ENCODE results near the gene DNASE1L3.
"Not testable (repeated sequence)": the region's sequence is repeated elsewhere in the genome, so short reads cannot be mapped to it uniquely, and the experiment has no call there.

Gene DNASE1L3

GRCh38 chr3:58243976-58244585, 33.3 kb upstream of the DNASE1L3 start:
- in situ Hi-C loops (cut with HindIII; ENCODE audit: low pct_ligation_motif_present, low sequenced_read_pairs): no loop called here
- TF ChIP-seq, protein P1, sequence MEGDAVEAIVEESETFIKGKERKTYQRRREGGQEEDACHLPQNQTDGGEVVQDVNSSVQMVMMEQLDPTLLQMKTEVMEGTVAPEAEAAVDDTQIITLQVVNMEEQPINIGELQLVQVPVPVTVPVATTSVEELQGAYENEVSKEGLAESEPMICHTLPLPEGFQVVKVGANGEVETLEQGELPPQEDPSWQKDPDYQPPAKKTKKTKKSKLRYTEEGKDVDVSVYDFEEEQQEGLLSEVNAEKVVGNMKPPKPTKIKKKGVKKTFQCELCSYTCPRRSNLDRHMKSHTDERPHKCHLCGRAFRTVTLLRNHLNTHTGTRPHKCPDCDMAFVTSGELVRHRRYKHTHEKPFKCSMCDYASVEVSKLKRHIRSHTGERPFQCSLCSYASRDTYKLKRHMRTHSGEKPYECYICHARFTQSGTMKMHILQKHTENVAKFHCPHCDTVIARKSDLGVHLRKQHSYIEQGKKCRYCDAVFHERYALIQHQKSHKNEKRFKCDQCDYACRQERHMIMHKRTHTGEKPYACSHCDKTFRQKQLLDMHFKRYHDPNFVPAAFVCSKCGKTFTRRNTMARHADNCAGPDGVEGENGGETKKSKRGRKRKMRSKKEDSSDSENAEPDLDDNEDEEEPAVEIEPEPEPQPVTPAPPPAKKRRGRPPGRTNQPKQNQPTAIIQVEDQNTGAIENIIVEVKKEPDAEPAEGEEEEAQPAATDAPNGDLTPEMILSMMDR (IDR thresholded peaks at IDR 0.05; ENCODE audit: low read depth, low read length, missing control alignments): no peak

GRCh38 chr3:58242860-58243259, 32.1 kb upstream of the DNASE1L3 start:
- H3K27ac ChIP-seq; H3K27me3 ChIP-seq (replicated peaks); H3K36me3 ChIP-seq (replicated peaks); in situ Hi-C loops (cut with HindIII; ENCODE audit: low pct_ligation_motif_present, low sequenced_read_pairs); DNase-seq; H3K4me3 ChIP-seq (ENCODE audit: low read depth, low read length): not testable (repeated sequence)

More at GRCh38 chr3:58243976-58244585, 33.3 kb upstream of the DNASE1L3 start:
- H3K4me3 ChIP-seq (ENCODE audit: low read depth, low read length): no peak overlapping the region
- H3K36me3 ChIP-seq (replicated peaks): no peaks in the 10 kb centered on the region
- no peak for DNase-seq
- no peak overlapping the region for H3K27ac ChIP-seq
- H3K27me3 ChIP-seq (replicated peaks): no peaks in the 10 kb centered on the region

GRCh38 chr3:58242340-58242739, 31.6 kb upstream of the DNASE1L3 start:
- Histone ChIP-seq H3K27ac (no peak overlapping the region), H3K4me3 (ENCODE audit: low read depth, low read length) (no peak overlapping the region), H3K36me3 (replicated peaks) (no peaks in the 10 kb centered on the region), H3K27me3 (replicated peaks) (no peaks in the 10 kb centered on the region)
- no peak for DNase-seq
- TF ChIP-seq, protein P1 (IDR thresholded peaks at IDR 0.05; ENCODE audit: low read depth, low read length, missing control alignments): no peak
- in situ Hi-C loops (cut with HindIII; ENCODE audit: low pct_ligation_motif_present, low sequenced_read_pairs): no loop called here

DNA sequence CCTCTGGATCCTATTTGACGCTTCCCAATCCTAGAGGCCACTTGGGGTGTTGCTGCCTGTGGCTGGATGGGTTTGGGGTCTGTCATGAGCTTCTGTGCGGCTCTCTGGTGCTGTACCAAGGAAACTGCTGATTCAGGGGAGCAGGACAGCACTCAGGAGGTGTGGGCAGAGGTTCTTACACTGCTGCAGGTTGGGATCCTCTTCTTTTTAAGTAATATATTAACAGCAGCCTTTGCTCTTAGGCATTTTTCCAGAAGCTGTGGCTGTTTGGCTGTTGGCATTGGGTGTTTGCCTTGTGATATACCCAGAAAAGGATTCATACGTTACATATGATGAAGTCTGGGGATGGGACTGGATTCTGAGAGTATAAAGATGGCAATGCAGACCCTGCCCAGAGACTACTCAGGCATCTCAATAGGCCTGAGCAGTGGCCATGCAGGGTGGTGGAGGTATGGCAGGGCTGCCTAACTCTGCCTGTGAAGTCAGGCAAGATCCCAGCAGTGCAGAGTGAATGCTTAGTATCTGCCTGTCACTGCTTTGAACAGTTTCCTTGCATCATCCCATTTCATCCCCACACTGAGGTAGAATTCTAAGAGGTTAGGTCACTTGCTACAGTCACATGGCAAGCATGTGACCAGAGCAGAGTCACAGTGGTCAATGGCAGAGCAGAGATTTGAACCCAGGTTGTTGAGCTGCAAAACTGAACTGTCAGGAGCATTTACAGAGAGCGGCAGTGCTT, 30.7 kb upstream of the DNASE1L3 start:
- no peak overlapping the region for H3K27ac ChIP-seq
- no peaks in the 10 kb centered on the region for H3K27me3 ChIP-seq (replicated peaks)
- in situ Hi-C loops (cut with HindIII; ENCODE audit: low pct_ligation_motif_present, low sequenced_read_pairs): no loop called here

GRCh38 chr3:58238830-58239229, 28.1 kb upstream of the DNASE1L3 start:
- Histone ChIP-seq H3K36me3 (replicated peaks) (no peaks in the 10 kb centered on the region), H3K4me3 (ENCODE audit: low read depth, low read length) (no peak overlapping the region), H3K27ac (no peak overlapping the region), H3K27me3 (replicated peaks) (no peaks in the 10 kb centered on the region)
- no peak for DNase-seq
- TF ChIP-seq, protein P1 (IDR thresholded peaks at IDR 0.05; ENCODE audit: low read depth, low read length, missing control alignments): no peak
- in situ Hi-C loops (cut with HindIII; ENCODE audit: low pct_ligation_motif_present, low sequenced_read_pairs): no loop called here

More for the DNA sequence above, 30.7 kb upstream of the DNASE1L3 start:
- no peak for DNase-seq
- TF ChIP-seq, protein P1 (IDR thresholded peaks at IDR 0.05; ENCODE audit: low read depth, low read length, missing control alignments): no peak
- Histone ChIP-seq H3K4me3 (ENCODE audit: low read depth, low read length) (no peak overlapping the region), H3K36me3 (replicated peaks) (no peaks in the 10 kb centered on the region)

- in situ Hi-C loops (cut with HindIII; ENCODE audit: low pct_ligation_motif_present, low sequenced_read_pairs): no loop called here
- Histone ChIP-seq H3K4me3 (ENCODE audit: low read depth, low read length) (peak overlapping the region; percentile 80), H3K27me3 (replicated peaks) (no peaks in the 10 kb centered on the region), H3K36me3 (replicated peaks) (no peaks in the 10 kb centered on the region), H3K27ac (peak overlapping the region; percentile 13)
- no peak for DNase-seq
- TF ChIP-seq, protein P1 (IDR thresholded peaks at IDR 0.05; ENCODE audit: low read depth, low read length, missing control alignments): no peak
Measured at GRCh38 chr3:58237941-58238681, 27.3 kb upstream of the DNASE1L3 start.

Measured in brain microvascular endothelial cell (primary cell).